T-helper 1 cell treated with Interleukin-12 subunit alpha and Interleukin-12 subunit beta and Interleukin-4 antibody, amounts not matched to agents 30 ng/mL and 1 ng/mL, for 36 hours (primary cell): ENCODE data around the gene RPL31. TPM values are rescaled to one million over a fixed set of nuclear protein-coding genes. Genes with fewer than 3 reads are reported as not detected.

ENCODE experiments used
- intact Hi-C: fragments of 100-400 bp; cut with micrococcal nuclease; formaldehyde crosslinking; loops from one replicate; pipeline ENCODE4 v1.15.1; 2024
- total RNA-seq: library from RNA; stranded (reverse); gene quantifications from 2 replicates; pipeline ENCODE4 v1.2.3, GENCODE V29; 2022

Gene RPL31
- total RNA-seq, 1 donor from 2014 or later = 930 TPM

DNA sequence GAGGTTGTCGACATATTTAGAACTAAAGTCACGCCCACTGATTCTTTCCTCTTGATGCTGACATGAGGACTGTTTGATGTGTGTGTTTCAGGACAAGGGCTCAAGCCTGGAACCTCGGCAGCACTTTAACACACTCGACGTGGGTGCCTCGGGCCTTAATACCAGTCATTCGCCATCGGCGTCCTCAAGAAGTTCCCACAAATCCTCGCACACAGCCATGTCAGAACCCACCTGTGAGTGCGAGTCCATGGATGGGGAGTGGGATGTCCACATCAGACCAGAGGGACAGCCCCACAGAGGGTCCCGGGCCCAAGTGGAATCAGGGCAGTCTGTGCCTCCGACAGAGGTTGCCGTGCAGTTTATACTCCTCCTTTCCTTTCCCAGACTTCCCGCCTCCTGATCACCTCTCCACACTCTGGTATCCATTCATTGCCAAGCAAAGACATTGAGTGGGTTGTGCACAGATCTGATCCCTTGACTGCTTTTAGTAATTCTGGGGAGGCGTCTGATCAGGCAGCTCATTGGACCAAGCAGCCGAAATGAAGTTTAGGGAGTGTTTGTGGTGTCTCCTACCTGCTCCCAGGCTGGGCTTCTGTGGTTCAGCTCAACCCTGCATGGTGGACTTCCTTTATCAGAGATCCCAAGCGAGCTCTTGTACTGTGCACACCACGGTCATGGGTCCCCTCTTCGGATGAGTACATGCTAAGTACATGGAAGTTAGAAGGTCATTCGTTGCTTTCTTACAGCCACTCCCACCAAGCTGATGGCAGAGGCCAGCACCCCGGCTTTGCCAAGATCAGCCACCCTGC, 27.2 kb upstream of the RPL31 start:
- intact Hi-C loops = no loop called here

- intact Hi-C loops = no loop called here
These were observed 26.6 kb upstream of the RPL31 start for GRCh38 chr2:100975521-100975785.

GRCh38 chr2:100976061-100976460, 26.0 kb upstream of the RPL31 start:
- intact Hi-C loops = no loop called here

DNA sequence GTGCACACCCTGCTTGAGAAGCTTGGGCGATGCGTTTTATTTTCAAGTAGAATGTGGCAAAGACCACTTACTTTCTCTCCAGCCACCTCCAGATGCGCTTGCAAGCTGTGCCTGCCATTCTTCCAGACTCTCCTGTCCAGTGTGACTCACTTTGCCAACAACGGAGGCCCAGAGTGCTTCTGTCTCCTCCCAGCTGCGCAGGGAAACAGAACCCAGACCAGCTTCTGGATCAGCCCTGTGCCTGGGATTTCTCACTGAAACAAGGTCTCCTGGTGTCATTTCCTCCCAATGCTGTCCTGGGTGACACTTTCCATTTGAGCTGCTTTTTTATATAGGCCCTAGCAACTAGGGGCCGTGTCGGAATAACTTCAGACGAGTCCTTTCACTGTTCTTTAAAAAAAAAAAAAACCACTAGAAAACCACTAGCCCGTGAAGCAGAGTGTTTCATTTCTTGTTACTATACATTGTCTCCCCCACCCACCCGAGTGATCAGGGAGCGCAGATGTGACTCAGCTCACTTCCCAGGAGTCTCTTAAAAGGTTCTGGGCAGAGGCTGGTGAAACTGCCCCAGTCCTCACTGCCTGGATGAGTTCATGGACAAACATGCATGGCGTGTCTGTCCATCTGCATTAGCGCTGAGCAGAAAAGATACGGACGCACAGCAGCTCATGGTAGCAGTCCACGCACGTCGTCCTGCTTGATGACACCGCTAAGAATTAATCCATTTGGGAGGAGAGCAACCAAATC, 25.3 kb upstream of the RPL31 start:
- intact Hi-C loops = no loop called here

- intact Hi-C loops = no loop called here
These were observed 24.6 kb upstream of the RPL31 start for GRCh38 chr2:100977511-100977910.

- intact Hi-C loops = no loop called here
These were observed 23.4 kb upstream of the RPL31 start for GRCh38 chr2:100978582-100979191.

GRCh38 chr2:100980046-100980445, 22.0 kb upstream of the RPL31 start:
- intact Hi-C loops = no loop called here

DNA sequence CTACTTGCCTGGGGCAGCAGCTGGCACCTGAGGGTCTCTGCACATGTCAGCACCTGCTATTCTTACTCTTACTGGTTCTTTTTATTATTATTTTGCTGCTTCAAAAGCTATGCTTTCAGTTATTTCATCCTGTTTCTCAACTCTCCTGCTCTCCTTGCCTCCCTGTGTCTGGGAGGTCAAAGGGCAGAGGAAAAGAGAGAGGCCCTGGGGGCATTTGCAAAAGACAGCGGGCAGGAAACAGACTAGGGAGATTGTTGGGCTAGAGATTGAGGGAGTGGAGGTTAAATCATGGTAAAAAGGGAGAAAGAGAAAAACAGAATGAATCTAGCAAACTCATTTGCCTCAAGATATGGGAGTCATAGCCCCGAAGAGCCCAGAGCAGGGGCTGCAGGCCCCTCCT, 21.1 kb upstream of the RPL31 start:
- intact Hi-C loops = no loop called here

GRCh38 chr2:100982431-100982861, 19.6 kb upstream of the RPL31 start:
- intact Hi-C loops = no loop called here

GRCh38 chr2:100983201-100983600, 18.9 kb upstream of the RPL31 start:
- intact Hi-C loops = no loop called here

GRCh38 chr2:100983684-100984310, 18.3 kb upstream of the RPL31 start:
- intact Hi-C loops = loop anchor here (2.0 kb wide), 2 partner anchors 65 to 721 kb away; no protein-coding TSS in a partner anchor

- intact Hi-C loops = loop anchor here (1.0 to 2.0 kb wide), 6 partner anchors 66 to 722 kb away; no protein-coding TSS in a partner anchor
These were observed 17.2 kb upstream of the RPL31 start for GRCh38 chr2:100984892-100985307.

- intact Hi-C loops = no loop called here
These were observed 15.9 kb upstream of the RPL31 start for GRCh38 chr2:100986157-100986556.

- intact Hi-C loops = no loop called here
These were observed 14.6 kb upstream of the RPL31 start for GRCh38 chr2:100987536-100987935.

DNA sequence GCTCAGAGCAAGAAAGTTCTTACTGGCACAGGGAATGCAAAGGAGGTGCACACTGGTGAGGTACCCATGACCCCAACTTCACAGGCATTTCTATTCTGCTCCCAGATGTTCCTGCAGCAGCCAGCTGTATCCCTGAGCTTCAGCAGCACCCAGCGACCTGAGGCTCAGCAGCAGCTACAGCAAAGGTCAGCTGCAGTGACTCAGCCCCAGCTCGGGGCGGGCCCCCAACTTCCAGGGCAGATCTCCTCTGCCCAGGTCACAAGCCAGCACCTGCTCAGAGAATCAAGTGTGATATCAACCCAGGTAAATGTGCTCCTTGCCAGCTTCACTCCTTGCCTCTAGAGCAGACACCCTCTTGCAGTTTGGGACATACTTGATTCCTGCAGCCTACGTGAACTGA, 14.1 kb upstream of the RPL31 start:
- intact Hi-C loops = no loop called here

DNA sequence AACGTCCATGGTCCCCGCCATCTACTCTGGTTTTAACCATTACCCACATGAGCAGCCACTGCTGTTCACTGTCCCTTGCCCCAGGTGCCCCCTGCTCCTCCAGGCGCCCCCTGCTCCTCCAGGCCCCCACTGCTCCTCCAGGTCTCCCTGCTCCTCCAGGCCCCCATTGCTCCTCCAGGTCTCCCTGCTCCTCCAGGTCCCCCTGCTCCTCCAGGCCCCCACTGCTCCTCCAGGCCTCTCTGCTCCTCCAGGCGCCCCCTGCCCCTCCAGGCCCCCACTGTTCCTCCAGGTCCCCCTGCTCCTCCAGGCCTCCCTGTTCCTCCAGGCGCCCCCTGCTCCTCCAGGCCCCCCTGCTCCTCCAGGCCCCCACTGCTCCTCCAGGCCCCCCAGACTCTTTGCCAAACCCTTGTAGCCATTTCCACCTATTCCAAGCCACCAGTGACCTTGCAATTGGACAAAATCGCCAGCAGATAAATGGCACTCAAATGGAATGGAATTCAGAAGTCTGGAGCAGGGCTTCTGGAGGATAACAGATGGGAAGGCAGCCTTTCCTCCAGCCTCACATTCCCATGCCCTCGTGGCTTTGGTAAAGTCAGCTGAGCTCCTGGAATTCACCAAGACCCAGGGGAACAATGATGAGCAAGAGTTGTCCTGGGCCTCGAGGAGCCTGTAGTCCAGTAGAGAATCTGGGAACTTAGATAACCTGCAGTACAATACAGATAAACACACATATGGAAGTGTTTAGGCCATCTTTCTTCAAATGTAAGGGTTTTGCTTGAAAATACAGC, 13.3 kb upstream of the RPL31 start:
- intact Hi-C loops = no loop called here

GRCh38 chr2:100989666-100990065, 12.4 kb upstream of the RPL31 start:
- intact Hi-C loops = no loop called here

DNA sequence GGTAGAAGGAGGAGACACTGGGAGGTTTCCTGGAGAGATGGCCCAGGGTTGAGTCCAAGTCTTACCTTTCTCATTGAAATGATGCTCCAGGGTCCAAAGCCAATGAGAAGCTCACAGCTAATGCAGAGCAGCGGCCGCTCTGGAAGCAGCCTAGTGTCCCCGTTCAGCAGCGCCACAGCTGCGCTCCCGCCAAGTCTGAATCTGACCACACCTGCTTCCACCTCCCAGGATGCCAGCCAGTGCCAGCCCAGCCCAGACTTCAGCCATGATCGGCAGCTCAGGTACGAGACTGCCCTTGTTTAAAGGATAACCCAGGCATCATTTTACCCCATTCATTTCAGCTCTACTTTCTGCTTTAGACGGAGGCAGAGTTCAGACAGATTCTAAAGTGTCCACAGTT, 11.9 kb upstream of the RPL31 start:
- intact Hi-C loops = no loop called here

- intact Hi-C loops = no loop called here
These were observed 11.3 kb upstream of the RPL31 start for GRCh38 chr2:100990650-100991403.

DNA sequence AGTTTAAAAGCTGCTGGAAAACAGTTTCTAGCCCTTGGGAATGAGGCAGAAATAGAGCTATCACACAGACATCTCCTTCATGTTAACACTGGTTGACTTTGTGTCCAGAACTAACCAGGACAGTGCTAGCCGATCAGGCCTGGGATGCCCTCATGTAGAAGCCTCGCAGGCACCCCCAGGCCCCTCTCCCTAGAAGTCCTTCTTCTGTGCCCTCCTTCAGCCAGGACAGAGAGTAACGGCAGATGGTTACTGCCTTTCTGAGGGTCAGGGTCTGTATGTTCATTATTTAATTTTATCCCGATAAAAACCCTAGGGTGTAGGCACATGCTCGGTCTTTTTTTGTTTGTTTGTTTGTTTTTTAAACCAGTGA, 10.7 kb upstream of the RPL31 start:
- intact Hi-C loops = no loop called here
